K562 (cell line): ENCODE measurements around the gene CD22. TPM values are rescaled to one million over a fixed set of nuclear protein-coding genes. Genes with fewer than 3 reads are reported as not detected.

ENCODE experiments used
- ARID2 ChIP-seq: fragments of 450-650 bp; IDR thresholded peaks from 2 replicates; pipeline ENCODE4 v1.6.1; 2017; ENCODE audit warnings: antibody characterized with exemption, mild to moderate bottlenecking
- CC2D1A ChIP-seq: fragments of 450-650 bp; IDR thresholded peaks from 2 replicates; pipeline ENCODE4 v1.6.1; 2017; ENCODE audit warnings: mild to moderate bottlenecking
- COPS2 ChIP-seq: fragments of 450-650 bp; conservative IDR thresholded peaks from 2 replicates; pipeline ENCODE4 v1.6.1; 2016; ENCODE audit warnings: mild to moderate bottlenecking, moderate library complexity
- FOSL1 ChIP-seq: fragments of 200-800 bp; sonication (Bioruptor generic); conservative IDR thresholded peaks from 2 replicates; pipeline ENCODE4 v1.6.1; 2016; ENCODE audit warnings: missing genetic modification characterization, missing compliant biosample characterization
- HOXB6 ChIP-seq: fragments of 250-450 bp; sonication (Bioruptor Pico); IDR thresholded peaks from 2 replicates; pipeline ENCODE4 v1.5.1; 2022; ENCODE audit warnings: mild to moderate bottlenecking, borderline replicate concordance
- IFI16 ChIP-seq: fragments of 250-450 bp; sonication (Bioruptor Pico); IDR thresholded peaks from 2 replicates; pipeline ENCODE4 v2.1.2; 2022; ENCODE audit warnings: mild to moderate bottlenecking, inconsistent platforms
- JUND ChIP-seq, 2 experiments: IDR thresholded peaks; 2 replicates in 1 of 2; 3 replicates in 1 of 2; pipeline ENCODE4 v1.6.1; 2011; ENCODE audit warnings: borderline replicate concordance in 2 of 2, low read depth in 2 of 2, low read length in 2 of 2, improper control_type of control experiment in 1 of 2, missing biosample characterization in 1 of 2, missing genetic modification characterization in 1 of 2, missing genetic modification reagents in 1 of 2
- MYC ChIP-seq, 2 experiments: fragments of 250-450 bp in 1 of 2; sonication (Bioruptor Pico) in 1 of 2; IDR thresholded peaks; 2 replicates each; pipeline versions ENCODE4 v1.5.1 to v1.6.1; 2012 to 2021; ENCODE audit warnings: low read depth in 2 of 2, borderline replicate concordance in 1 of 2, improper control_type of control experiment in 1 of 2, low read length in 1 of 2, mild to moderate bottlenecking in 1 of 2, moderate library complexity in 1 of 2
- SMC3 ChIP-seq: conservative IDR thresholded peaks from 2 replicates; pipeline ENCODE4 v1.6.1; 2011; ENCODE audit warnings: low read depth, low read length, improper control_type of control experiment; ENCODE audit not compliant: insufficient read depth
- ZNF24 ChIP-seq: fragments of 450-650 bp; IDR thresholded peaks from 2 replicates; pipeline ENCODE4 v1.6.1; 2016
- polyA plus RNA-seq, 8 experiments: library from polyadenylated mRNA; depleted of rRNA in 4 of 8; stranded (reverse) in 5 of 8; unstranded in 3 of 8; fragments of >200 nt; fragmentation: Nextera tagmentation in 2 of 8; fragmentation: Illumina TruSeq in 1 of 8; extraction: Ambion mirVana in 2 of 8; extraction: Trizol in 1 of 8; gene quantifications; 2 replicates each; pipeline versions ENCODE4 v1.2.1 to v1.2.3, GENCODE V29; 2011 to 2014; ENCODE audit warnings: inconsistent platforms in 1 of 8, missing spikeins in 1 of 8
- total RNA-seq, 7 experiments: library from RNA; depleted of rRNA in 6 of 7; stranded (reverse); fragments of >200 nt in 6 of 7; fragmentation: Illumina TruSeq in 2 of 7; extraction: Trizol in 2 of 7; gene quantifications; 2 replicates each; pipeline versions ENCODE4 v1.2.1 to v1.2.3, GENCODE V29; 2011 to 2021; ENCODE audit warnings: low replicate concordance in 1 of 7

The CD22 gene
- total and polyA plus RNA-seq, 9 of the 15 experiments (the other 6 are each of a cell fraction or from before 2014, with no cell fraction given): 0.29 to 5.0 (median 3.5) TPM

- TF ChIP-seq JUND (IDR thresholded peaks at IDR 0.05; ENCODE audit: borderline replicate concordance, low read depth, low read length): peak; percentile 75
- TF ChIP-seq JUND (tag; IDR thresholded peaks at IDR 0.05; ENCODE audit: borderline replicate concordance, low read depth, low read length): peak; percentile 60; the same call in 1 of the 3 replicates
- peak; percentile 86 for TF ChIP-seq ARID2
- TF ChIP-seq ZNF24: 0 out of 2 replicates have a peak, but pooled peaks have one; percentile 10
- no peak for TF ChIP-seq IFI16 (CRISPR knock-in tag)
- TF ChIP-seq HOXB6 (CRISPR knock-in tag): no peak
- 0 out of 2 replicates have a peak, but pooled peaks have one; percentile 76 for TF ChIP-seq CC2D1A
- TF ChIP-seq COPS2: no peak
- TF ChIP-seq FOSL1 (tag): peak; percentile 36; the same call in 1 of the 2 replicates
- TF ChIP-seq MYC (IDR thresholded peaks at IDR 0.05; ENCODE audit: low read depth, low read length): peak; percentile 48; the same call in 1 of the 2 replicates
- no peak for TF ChIP-seq MYC (CRISPR knock-in tag; IDR thresholded peaks at IDR 0.05; ENCODE audit: borderline replicate concordance, low read depth)
- TF ChIP-seq SMC3: peak; percentile 98
These were observed 23.7 kb downstream of the CD22 start (continued) for GRCh38 chr19:35352448-35353304.
